B cell (primary cell): ENCODE measurements around the gene CNFN.

Experiments used
- CTCF ChIP-seq: fragments of 200-600 bp; IDR thresholded peaks from one replicate; pipeline ENCODE4 v1.8.0; 2022; ENCODE audit warnings: antibody characterized with exemption, mild to moderate bottlenecking
- EZH2 ChIP-seq: IDR thresholded peaks from 2 replicates; pipeline ENCODE4 v1.6.1; 2012; ENCODE audit warnings: borderline replicate concordance, low read depth, mild to moderate bottlenecking, moderate library complexity, low read length; ENCODE audit not compliant: insufficient read depth, poor library complexity, severe bottlenecking

GRCh38 chr19:42407816-42408175 lies 17.7 kb upstream of the CNFN start:
- TF ChIP-seq CTCF (no peak), EZH2 (no peak)
